ENCODE measurements around the gene CCDC73. TPM values are rescaled to one million over a fixed set of nuclear protein-coding genes. Genes with fewer than 3 reads are reported as not detected.

CCDC73 gene
- total RNA-seq, 1 experiment from 2014 or later: 0.04 TPM

GRCh38 chr11:32821917-32822560 lies 27.6 kb upstream of the CCDC73 start:
- intact Hi-C loops (cut with micrococcal nuclease): loop anchor here (2.0 kb wide), 1 partner anchor 69 kb away; no protein-coding TSS in a partner anchor
- CTCF ChIA-PET: no interaction called here

GRCh38 chr11:32821517-32821916 lies 27.1 kb upstream of the CCDC73 start:
- no peaks in the 10 kb centered on the region for H3K79me2 ChIP-seq (ENCODE audit: low read length)
- H3F3A ChIP-seq (ENCODE audit: low read length, unreplicated experiment): no peaks in the 10 kb centered on the region
- H3K27me3 ChIP-seq (ENCODE audit: low read length): no peaks in the 10 kb centered on the region
- peak overlapping the region; percentile 82 for H3K4me2 ChIP-seq (ENCODE audit: low read length)
- peaks cover 63% of the 10 kb centered on the region for H3K4me1 ChIP-seq (ENCODE audit: insufficient read depth, low read length)
- peak; percentile 91 for DNase-seq
- H4K20me1 ChIP-seq (ENCODE audit: low read length): no peaks in the 10 kb centered on the region
- peak overlapping the region; percentile 74 for H3K9ac ChIP-seq (ENCODE audit: low read length)
- ChIA-PET POLR2A (ENCODE audit: unreplicated experiment) (interaction anchor here (0.6 kb wide), 1 partner anchor 1575 kb away, joined by 7 read pairs; no protein-coding TSS in a partner anchor), CTCF (no interaction called here)
- peak; percentile 65 for ATAC-seq
- no peaks in the 10 kb centered on the region for H3K9me3 ChIP-seq (ENCODE audit: low read length)
- peak overlapping the region; percentile 95 for H3K27ac ChIP-seq (ENCODE audit: low read length)
- no peaks in the 10 kb centered on the region for H3K36me3 ChIP-seq (ENCODE audit: low read depth, low read length)
- no peaks in the 10 kb centered on the region for H3K9me2 ChIP-seq (replicated peaks; ENCODE audit: low read length)
- TF ChIP-seq EZH2 (IDR thresholded peaks at IDR 0.05; ENCODE audit: low read length, unreplicated experiment): no peak
- 0 out of 2 replicates have a peak overlapping the region, but pooled peaks have one; percentile 10 for H2AFZ ChIP-seq (ENCODE audit: low read length)
- intact Hi-C loops (cut with micrococcal nuclease): loop anchor here (2.0 kb wide), 1 partner anchor 69 kb away; no protein-coding TSS in a partner anchor
- BruUV-seq (replicated peaks): no TSS peak
- peak overlapping the region; percentile 56; the same call in 1 of the 2 replicates for H3K4me3 ChIP-seq (ENCODE audit: low read length)

More at GRCh38 chr11:32821917-32822560, 27.6 kb upstream of the CCDC73 start:
- DNase-seq: no peak
- Histone ChIP-seq H3K9me3 (ENCODE audit: low read length) (no peaks in the 10 kb centered on the region), H3K9ac (ENCODE audit: low read length) (peak overlapping the region; percentile 51), H3K27ac (ENCODE audit: low read length) (peak overlapping the region; percentile 95), H3K4me3 (ENCODE audit: low read length) (peak overlapping the region; percentile 56), H3K79me2 (ENCODE audit: low read length) (no peaks in the 10 kb centered on the region), H4K20me1 (ENCODE audit: low read length) (no peaks in the 10 kb centered on the region), H2AFZ (ENCODE audit: low read length) (peak overlapping the region; percentile 10), H3K27me3 (ENCODE audit: low read length) (no peaks in the 10 kb centered on the region), H3K4me2 (ENCODE audit: low read length) (peak overlapping the region; percentile 82), H3K4me1 (ENCODE audit: insufficient read depth, low read length) (peaks cover 61% of the 10 kb centered on the region), H3F3A (ENCODE audit: low read length, unreplicated experiment) (no peaks in the 10 kb centered on the region), H3K9me2 (replicated peaks; ENCODE audit: low read length) (no peaks in the 10 kb centered on the region), H3K36me3 (ENCODE audit: low read depth, low read length) (no peaks in the 10 kb centered on the region)
- BruUV-seq (replicated peaks): TSS peak; percentile 95
- POLR2A ChIA-PET (ENCODE audit: unreplicated experiment): interaction anchor here (0.6 kb wide), 1 partner anchor 303 kb away, joined by 7 read pairs; no protein-coding TSS in a partner anchor
- TF ChIP-seq EZH2phosphoT487 (IDR thresholded peaks at IDR 0.05; ENCODE audit: borderline replicate concordance, low read length): no peak
- no peak for TF ChIP-seq CTCF (conservative IDR thresholded peaks at IDR 0.05; ENCODE audit: low read depth, low read length)
- TF ChIP-seq EZH2 (IDR thresholded peaks at IDR 0.05; ENCODE audit: low read length, unreplicated experiment): no peak
- peak; percentile 8; the same call in 1 of the 2 replicates for ATAC-seq

- H3K9ac ChIP-seq (ENCODE audit: low read length): peak overlapping the region; percentile 74
- H3K4me2 ChIP-seq (ENCODE audit: low read length): peak overlapping the region; percentile 82
- no peak for TF ChIP-seq EZH2phosphoT487 (IDR thresholded peaks at IDR 0.05; ENCODE audit: borderline replicate concordance, low read length)
- TF ChIP-seq CTCF (conservative IDR thresholded peaks at IDR 0.05; ENCODE audit: low read depth, low read length): no peak
- TF ChIP-seq EZH2 (IDR thresholded peaks at IDR 0.05; ENCODE audit: low read length, unreplicated experiment): no peak
- no peaks in the 10 kb centered on the region for H3K27me3 ChIP-seq (ENCODE audit: low read length)
- peaks cover 53% of the 10 kb centered on the region for H3K4me1 ChIP-seq (ENCODE audit: insufficient read depth, low read length)
- H4K20me1 ChIP-seq (ENCODE audit: low read length): no peaks in the 10 kb centered on the region
- H3K4me3 ChIP-seq (ENCODE audit: low read length): peak overlapping the region; percentile 20; the same call in 1 of the 2 replicates
- ATAC-seq: no peak
- peak overlapping the region; percentile 95 for H3K27ac ChIP-seq (ENCODE audit: low read length)
- H3K79me2 ChIP-seq (ENCODE audit: low read length): no peaks in the 10 kb centered on the region
- BruUV-seq (replicated peaks): no TSS peak
- CTCF ChIA-PET: no interaction called here
- H2AFZ ChIP-seq (ENCODE audit: low read length): no peak overlapping the region
- H3K9me2 ChIP-seq (replicated peaks; ENCODE audit: low read length): no peaks in the 10 kb centered on the region
- intact Hi-C loops (cut with micrococcal nuclease): loop anchor here (2.0 kb wide), 1 partner anchor 70 kb away; no protein-coding TSS in a partner anchor
- DNase-seq: peak; percentile 26
- no peaks in the 10 kb centered on the region for H3K36me3 ChIP-seq (ENCODE audit: low read depth, low read length)
- no peaks in the 10 kb centered on the region for H3K9me3 ChIP-seq (ENCODE audit: low read length)
- no peaks in the 10 kb centered on the region for H3F3A ChIP-seq (ENCODE audit: low read length, unreplicated experiment)
- POLR2A ChIA-PET (ENCODE audit: unreplicated experiment): interaction anchor here (0.6 kb wide), 1 partner anchor 340 kb away, joined by 4 read pairs; no protein-coding TSS in a partner anchor
Measured at GRCh38 chr11:32820497-32820896, 26.0 kb upstream of the CCDC73 start.
